Measurements from ENCODE around the gene KIFC3. TPM values are rescaled to one million over a fixed set of nuclear protein-coding genes. Genes with fewer than 3 reads are reported as not detected.
A peak's percentile ranks its signal among the peaks of the same experiment; 100 is the strongest.
"Not testable (repeated sequence)": the region's sequence is repeated elsewhere in the genome, so short reads cannot be mapped to it uniquely, and the experiment has no call there.

The KIFC3 gene
- total and polyA plus RNA-seq, 8 donors, result 41.4 to 96.8 (median 60.0) TPM

DNA sequence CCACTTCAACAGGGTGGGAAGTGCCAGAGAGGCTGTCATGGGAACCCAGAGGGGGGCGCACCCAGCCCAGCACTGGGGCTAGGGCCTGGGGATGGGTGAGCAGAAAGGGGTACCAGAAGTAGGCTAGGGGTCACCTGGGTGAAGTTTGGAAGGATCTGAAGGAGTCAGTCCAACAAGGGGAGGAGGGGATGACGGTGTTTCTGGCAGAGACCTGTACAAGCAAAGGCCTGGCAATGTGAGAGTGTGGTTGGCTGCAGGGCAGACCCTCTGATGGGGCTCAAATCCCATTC, 80.1 kb downstream of the KIFC3 start:
- Histone ChIP-seq H3K9me3 (no peaks in the 10 kb centered on the region), H3K36me3 (no peaks in the 10 kb centered on the region), H3K4me3 (no peak overlapping the region), H3K4me1 (no peaks in the 10 kb centered on the region), H3K27ac (no peak overlapping the region), H3K27me3 (no peaks in the 10 kb centered on the region)
- DNase-seq (peak in 1 of 4 donors; percentile 42), ATAC-seq (no peak)
- intact Hi-C loops (cut with DNase I), result loop anchor here in 1 of 2 donors (10.0 kb wide), 1 partner anchor 147 kb away; no protein-coding TSS in a partner anchor
- TF ChIP-seq, protein P1, sequence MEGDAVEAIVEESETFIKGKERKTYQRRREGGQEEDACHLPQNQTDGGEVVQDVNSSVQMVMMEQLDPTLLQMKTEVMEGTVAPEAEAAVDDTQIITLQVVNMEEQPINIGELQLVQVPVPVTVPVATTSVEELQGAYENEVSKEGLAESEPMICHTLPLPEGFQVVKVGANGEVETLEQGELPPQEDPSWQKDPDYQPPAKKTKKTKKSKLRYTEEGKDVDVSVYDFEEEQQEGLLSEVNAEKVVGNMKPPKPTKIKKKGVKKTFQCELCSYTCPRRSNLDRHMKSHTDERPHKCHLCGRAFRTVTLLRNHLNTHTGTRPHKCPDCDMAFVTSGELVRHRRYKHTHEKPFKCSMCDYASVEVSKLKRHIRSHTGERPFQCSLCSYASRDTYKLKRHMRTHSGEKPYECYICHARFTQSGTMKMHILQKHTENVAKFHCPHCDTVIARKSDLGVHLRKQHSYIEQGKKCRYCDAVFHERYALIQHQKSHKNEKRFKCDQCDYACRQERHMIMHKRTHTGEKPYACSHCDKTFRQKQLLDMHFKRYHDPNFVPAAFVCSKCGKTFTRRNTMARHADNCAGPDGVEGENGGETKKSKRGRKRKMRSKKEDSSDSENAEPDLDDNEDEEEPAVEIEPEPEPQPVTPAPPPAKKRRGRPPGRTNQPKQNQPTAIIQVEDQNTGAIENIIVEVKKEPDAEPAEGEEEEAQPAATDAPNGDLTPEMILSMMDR (IDR thresholded peaks at IDR 0.05), result no peak

DNA sequence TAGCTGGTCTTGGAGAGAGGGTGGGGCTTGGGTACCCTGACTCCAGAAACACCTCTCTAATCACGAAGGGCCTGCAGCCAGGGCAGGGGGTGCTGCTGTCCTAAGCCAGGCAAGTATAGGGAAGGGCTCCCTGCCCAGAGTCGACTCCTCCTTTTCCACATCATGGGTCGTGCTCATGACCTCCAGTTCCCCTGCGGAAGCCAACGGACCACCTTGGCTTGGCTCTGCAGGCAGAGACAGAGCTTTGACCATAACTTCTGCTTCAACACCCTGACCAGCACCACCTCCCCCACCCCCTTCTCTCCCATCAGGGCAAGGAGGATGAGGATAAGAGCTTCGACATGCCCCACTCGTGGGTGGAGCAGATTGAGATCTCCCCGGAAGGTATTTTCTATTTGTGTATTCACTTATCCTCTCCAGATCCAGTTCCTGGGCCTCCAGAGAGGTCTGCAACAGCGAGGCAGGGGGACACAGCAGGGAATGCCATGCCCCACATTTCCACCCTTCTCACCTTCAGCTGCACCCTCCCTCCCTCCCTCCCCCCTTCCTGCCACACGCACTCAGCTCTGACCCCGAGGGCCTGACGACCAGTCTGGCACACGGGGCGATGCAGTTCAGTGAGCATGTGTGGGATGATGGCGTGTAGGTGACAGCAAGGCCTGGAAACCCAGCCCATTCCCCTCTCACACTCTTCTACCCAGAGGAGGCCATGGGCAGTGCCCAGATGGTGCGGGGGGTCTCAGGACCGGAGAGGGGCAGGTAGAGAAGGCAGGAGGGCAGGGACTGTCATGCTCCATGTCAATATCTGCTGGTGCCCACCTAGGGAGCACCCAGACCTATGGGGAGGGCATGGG, 80.7 kb downstream of the KIFC3 start:
- DNase-seq (peak in 1 of 4 donors; percentile 49), ATAC-seq (no peak)
- no peak overlapping the region for H3K4me3 ChIP-seq
- no peak overlapping the region for H3K27ac ChIP-seq
- H3K27me3 ChIP-seq, result no peaks in the 10 kb centered on the region
- H3K36me3 ChIP-seq, result no peaks in the 10 kb centered on the region
- H3K9me3 ChIP-seq, result no peaks in the 10 kb centered on the region
- TF ChIP-seq, protein P1 (IDR thresholded peaks at IDR 0.05), result no peak
- no peaks in the 10 kb centered on the region for H3K4me1 ChIP-seq
- intact Hi-C loops (cut with DNase I), result loop anchor here in 1 of 2 donors (10.0 kb wide), 1 partner anchor 147 kb away; no protein-coding TSS in a partner anchor

DNA sequence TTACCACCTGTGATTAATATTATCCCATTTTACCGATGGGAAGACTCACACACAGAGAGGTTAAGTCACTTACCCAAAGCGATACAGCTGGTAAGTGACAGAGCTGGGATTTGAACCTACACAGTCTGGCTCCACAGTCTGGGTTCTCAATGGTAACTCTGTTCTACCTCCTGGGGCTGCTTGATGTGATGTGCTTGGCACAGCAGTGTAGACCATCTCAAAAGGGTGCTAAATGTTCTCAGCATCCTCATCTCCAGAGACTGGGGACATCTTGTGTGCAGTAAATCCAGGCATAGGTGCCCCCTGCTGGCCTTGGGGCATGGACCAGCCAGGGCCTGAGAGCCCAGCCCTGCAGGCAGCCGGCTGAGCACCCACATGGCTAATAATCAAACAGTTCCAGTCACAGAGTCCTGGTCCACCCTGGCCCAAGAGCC, 82.1 kb downstream of the KIFC3 start:
- Histone ChIP-seq H3K27ac (no peak overlapping the region), H3K9me3 (no peaks in the 10 kb centered on the region), H3K4me1 (no peaks in the 10 kb centered on the region), H3K27me3 (no peaks in the 10 kb centered on the region), H3K36me3 (no peaks in the 10 kb centered on the region), H3K4me3 (no peak overlapping the region)
- peak; percentile 89 for ATAC-seq
- DNase-seq, result peak in 2 of 4 donors; percentile 42 to 89
- intact Hi-C loops (cut with DNase I), result loop anchor here in 1 of 2 donors (10.0 kb wide), 1 partner anchor 145 kb away; no protein-coding TSS in a partner anchor
- TF ChIP-seq, protein P1 (IDR thresholded peaks at IDR 0.05), result peak in 1 of 2 donors; percentile 68

DNA sequence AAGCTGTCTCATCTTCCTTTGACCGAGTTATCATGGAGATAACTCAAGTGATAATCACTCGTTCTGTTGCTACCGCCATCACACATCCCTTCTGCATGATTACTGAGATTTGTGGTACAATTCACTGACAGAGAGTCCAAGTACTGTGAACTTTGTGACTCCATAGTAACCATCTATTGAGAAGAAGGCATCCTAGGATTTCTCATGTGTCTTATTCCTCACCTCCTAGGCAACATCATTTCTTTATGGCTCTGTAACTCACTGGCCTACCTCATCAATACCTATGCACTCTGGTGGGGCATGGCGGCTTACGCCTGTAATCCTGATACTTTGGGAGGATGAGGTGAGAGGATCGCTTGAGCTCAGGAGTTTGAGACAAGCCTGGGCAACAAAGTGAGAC, 88.2 kb downstream of the KIFC3 start:
- intact Hi-C loops (cut with DNase I), result no loop called here
- Histone ChIP-seq H3K36me3 (no peaks in the 10 kb centered on the region), H3K4me1 (no peaks in the 10 kb centered on the region), H3K27me3 (no peaks in the 10 kb centered on the region), H3K9me3 (no peaks in the 10 kb centered on the region), H3K4me3 (no peak overlapping the region), H3K27ac (no peak overlapping the region)
- TF ChIP-seq, protein P1 (IDR thresholded peaks at IDR 0.05), result no peak
- no peak for DNase-seq
- ATAC-seq, result no peak

DNA sequence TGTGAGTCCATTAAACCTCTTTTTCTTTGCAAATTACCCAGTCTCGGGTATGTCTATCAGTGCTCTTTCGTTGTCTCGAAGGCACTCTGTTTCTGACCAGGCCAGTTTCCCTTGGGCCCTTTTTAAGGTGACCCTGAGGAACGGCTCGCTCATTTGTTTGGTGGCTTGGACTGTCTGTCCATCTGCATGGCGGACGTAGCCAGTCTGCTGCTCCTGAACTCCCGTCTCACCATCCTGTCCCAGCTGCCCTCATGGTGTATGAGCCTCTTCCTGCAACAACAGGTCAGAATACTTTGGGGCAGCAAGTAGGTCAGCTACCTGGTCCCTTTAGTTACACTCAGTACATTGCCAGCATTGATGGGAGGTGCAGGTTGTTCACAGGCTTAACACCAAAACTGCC, 88.7 kb downstream of the KIFC3 start:
- Histone ChIP-seq H3K27ac (no peak overlapping the region), H3K4me1 (no peaks in the 10 kb centered on the region), H3K36me3 (no peaks in the 10 kb centered on the region), H3K4me3 (no peak overlapping the region), H3K27me3 (no peaks in the 10 kb centered on the region), H3K9me3 (no peaks in the 10 kb centered on the region)
- TF ChIP-seq, protein P1 (IDR thresholded peaks at IDR 0.05), result no peak
- no peak for DNase-seq
- no peak for ATAC-seq
- intact Hi-C loops (cut with DNase I), result no loop called here

DNA sequence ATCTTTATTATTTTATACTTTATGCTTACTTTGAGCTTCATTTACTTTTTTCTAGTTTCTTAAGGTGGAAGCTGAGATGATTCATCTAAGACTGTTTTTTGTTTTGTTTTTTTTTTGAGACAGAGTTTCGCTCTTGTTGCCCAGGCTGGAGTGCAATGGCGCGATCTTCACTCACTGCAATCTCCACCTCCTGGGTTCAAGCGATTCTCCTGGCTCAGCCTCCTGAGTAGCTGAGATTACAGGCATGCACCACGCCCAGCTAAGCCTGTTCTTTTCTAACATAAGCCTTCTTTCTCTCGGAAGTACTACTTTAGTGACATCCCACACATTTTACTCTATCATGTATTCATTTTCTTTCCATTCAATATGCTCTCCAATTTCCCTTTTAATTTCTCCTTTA, 89.7 kb downstream of the KIFC3 start:
- H3K27me3 ChIP-seq; ATAC-seq; H3K27ac ChIP-seq; DNase-seq; H3K9me3 ChIP-seq; H3K36me3 ChIP-seq; H3K4me1 ChIP-seq; intact Hi-C loops (cut with DNase I); H3K4me3 ChIP-seq: not testable (repeated sequence)

All from left lung (tissue), 10 donors.